ENCODE data around the gene PRKG1.

DNA sequence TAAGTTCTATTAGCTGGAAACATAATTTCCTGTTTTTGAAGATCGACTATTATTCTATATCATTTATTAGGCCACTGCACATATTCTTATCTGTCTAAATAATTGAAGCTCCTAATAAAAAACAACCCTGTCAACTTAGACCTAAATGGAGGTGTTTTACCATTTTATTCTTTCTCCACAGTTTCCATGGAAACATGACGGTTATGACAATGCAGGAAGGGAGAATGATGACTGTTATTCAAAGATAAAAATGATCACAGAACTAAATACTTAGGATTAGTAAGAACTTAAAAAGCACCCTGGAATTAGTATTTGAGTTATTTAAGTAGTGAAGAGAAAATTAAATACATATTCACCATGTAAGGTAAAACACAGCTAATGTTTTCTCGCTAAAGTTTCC lies 1119.9 kb downstream of the PRKG1 start:
- TF ChIP-seq CTCF (IDR thresholded peaks at IDR 0.05; ENCODE audit: insufficient read depth, low read length, poor library complexity, severe bottlenecking), result no peak
- TF ChIP-seq EZH2phosphoT487 (conservative IDR thresholded peaks at IDR 0.05; ENCODE audit: low read length), result no peak
